Ammon's horn (tissue), 1 donor: ENCODE data around the gene NFKBIL1.
A peak's percentile ranks its signal among the peaks of the same experiment; 100 is the strongest.
"Not testable (repeated sequence)": the region's sequence is repeated elsewhere in the genome, so short reads cannot be mapped to it uniquely, and the experiment has no call there.

Experiments used
- DNase-seq: peaks from one replicate; pipeline ENCODE4 v3.0.0-alpha.2; 2016; ENCODE audit warnings: low spot score

Gene NFKBIL1

DNA sequence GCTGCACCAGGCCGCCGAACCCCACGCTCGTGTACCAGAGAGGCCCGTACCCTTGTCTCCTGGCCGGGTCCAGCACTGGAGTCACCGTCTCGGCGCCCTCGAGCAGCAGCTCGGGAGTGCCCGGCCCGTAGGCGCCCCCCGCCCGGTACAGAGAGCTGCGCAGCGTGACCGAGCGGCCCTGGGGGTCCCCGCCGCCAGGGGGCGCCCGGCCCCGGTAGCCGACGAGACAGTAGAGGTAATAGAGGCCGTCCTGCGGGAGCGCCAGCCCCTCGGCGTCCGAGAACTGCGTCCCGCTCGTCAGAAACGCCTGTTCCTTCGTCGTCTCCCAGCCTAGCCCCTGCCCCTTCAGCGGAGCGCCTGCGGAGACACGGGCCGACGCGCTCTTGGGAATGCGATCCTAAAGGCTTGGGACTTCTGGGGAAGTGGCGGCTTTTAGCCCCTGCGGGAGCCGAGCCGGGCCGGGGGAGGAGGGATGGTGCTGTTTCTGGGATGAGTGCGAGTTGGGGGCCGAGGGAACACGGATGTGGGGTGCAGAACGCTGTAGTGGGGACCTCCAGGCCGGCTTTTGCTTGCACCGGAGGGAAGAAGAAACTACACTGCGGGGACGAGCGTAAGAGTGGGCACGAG, 33.5 kb downstream of the NFKBIL1 start:
- peak; percentile 83 for DNase-seq

DNA sequence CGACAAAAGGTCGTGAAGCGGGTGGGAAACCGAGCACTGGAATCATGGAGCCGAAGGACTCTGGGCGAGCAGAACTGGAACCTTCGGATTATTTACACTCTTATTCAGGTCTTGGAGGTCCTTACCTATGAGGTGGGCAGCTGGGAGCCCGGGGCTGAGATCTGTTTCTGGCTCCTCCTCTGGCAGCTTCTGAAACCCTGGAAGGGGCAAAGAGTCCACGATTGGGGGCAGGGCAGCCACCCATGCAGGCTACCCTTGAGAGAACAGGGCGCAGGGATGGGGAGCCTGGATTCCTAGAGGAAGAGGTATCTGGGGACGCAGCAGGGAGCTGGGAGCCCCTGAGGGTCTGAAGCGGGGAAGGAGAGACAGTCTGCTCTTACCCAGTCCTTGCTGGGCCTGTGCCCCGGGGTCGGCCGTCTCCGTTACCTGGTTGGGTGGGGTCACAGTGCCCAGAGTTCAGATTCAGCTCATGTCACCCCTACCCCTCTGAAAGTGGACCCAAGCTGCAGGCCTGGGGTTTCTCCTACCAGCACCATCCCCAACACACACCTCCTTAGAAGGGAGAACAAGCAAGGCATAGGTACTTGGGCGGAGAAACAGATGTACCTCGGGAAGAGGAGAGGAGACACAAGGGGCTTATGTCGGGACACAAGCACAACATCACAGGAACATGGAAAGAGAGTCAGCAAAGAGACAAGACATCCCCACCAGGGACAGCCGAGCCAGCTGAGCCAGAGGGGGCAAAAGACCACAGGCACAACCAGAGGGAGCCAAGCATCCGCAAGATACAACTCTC, 34.2 kb downstream of the NFKBIL1 start:
- DNase-seq: no peak

DNA sequence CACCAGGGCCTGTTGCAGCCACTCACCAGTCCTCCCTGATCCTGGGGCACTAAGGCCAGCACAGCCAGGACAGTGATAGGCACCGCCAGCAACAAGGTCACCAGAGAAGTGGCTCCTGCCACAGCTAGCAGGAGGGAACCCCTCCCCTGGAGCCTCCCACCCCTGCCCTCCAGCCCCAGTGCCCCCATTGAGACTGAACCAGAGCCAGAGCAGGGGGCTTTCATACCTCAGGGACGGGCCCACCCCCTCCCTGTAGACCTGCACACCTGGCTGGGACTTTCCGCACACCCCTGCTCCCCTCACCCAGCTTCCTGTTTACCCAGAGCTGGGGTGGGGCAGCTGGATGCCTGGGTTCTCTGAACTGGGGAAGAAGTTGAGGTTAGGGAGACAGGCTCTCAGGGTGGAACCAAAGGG, 34.8 kb downstream of the NFKBIL1 start, which contains the start of gene LTB:
Gene LTB (minus strand): TSS at position 195 of the 414 bp plus-strand sequence. CDS start 7 bp downstream, at position 188.
- no peak for DNase-seq

DNA sequence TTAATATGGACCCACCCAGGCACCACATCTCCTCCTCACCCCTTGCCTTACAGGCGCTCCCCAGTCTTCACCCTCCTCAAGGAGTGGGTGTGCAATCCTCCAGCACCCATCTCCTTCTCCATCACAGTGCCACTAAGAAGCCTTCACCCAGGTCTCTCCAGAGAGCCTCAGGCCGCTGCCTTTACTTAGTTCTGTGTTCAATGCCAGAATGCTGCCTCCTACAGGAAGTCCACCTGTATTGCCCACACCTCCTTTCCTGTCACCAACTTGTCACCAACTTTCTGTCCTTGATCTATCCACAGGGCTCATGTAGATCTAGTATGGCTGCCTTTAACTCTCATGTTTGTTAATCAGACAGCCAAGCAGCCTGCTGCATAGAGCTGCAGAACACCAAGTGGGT, 38.1 kb downstream of the NFKBIL1 start:
- DNase-seq: no peak

DNA sequence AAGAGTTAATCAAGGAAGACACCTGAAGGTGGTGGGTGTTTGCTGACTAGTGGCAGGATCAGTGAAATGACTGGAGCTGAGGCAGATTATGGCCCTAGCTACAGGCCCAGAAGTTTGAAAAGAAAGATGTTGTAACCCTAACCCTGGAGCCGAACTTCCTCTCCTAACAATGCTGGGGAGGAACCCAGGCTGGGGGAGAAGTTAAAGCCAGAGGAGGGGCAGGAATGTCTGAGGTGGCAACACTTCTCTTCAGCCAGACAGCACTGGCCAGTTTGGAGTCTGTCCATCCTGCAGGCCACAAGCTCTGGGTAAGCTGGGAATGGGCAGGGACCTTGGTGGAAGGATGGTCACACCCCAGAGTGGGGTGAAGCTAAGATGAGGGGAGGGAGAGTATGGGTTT, 38.6 kb downstream of the NFKBIL1 start, which contains the start of gene LST1:
Gene LST1 (plus strand): TSS at position 270 of the 400 bp plus-strand sequence. CDS start 1,023 bp downstream, outside the sequence.
- DNase-seq: peak; percentile 52

DNA sequence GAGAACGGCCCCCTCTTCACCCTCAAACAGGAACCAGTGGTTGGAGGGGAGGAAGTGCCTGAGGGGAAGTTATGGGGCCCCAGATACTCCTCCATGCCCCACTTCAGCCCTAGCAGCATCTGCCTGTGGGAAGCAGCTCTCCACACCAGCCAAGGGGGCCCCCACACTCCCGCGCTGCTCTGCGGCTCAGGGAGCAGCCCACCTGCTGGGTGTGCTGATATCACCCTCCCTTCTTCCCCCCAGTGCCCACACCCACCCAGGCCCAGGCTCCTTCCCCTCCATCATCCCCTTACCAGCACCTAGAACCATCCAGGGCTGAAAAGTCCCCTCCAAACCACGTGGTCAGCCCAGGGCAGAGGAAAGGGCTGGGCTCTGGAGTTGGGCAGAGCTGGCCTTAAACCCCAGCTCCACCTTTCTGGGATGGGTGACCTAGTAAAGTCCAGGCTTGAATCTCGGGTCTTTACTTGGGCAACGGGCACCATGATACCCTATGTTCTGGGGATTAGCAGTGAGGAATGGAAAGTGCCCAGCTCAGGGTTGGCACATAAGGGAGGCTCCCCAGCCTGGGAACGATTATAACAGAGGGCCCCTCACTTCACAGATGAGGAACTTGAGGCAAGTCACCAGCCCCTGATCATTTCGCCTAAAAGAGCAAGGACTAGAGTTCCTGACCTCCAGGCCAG, 39.3 kb downstream of the NFKBIL1 start:
- DNase-seq: peak; percentile 43

DNA sequence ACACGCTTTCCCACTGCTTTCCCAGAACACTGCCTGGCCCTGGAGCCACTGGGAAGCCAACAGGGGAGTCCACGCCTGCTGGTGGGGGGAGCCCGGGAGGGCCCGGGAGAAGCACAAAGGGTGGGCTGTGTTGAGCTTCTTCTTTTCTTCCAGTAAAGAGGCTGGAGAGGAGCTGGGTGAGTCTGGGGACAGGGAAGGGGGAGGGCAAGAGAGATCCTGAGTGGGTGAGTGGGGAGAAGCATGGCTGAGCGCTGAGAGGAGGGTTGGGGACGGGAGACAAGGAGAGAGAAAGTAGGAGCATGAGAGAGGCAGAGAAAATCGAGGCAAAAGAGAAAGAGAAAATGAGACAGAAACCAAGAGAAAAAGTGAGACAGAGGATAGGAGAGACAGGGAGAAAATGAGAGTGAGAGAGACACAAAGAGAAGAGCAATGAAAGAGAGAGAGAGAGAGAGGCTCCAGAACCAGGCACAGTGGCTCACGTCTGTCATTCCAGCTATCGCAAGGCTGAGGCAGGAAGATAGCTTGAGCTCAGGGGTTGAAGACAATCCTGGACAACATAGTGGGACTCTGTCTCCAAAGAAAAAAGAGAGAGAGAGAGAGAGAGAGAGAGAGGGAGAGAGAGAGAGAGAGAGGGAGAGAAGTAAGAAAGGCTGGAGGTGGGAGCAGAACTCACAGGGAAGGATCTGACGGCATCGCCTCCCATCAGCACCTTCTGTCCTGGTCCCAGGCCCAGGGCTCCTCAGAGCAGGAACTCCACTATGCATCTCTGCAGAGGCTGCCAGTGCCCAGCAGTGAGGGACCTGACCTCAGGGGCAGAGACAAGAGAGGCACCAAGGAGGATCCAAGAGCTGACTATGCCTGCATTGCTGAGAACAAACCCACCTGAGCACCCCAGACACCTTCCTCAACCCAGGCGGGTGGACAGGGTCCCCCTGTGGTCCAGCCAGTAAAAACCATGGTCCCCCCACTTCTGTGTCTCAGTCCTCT, 40.7 kb downstream of the NFKBIL1 start:
- DNase-seq: no peak

DNA sequence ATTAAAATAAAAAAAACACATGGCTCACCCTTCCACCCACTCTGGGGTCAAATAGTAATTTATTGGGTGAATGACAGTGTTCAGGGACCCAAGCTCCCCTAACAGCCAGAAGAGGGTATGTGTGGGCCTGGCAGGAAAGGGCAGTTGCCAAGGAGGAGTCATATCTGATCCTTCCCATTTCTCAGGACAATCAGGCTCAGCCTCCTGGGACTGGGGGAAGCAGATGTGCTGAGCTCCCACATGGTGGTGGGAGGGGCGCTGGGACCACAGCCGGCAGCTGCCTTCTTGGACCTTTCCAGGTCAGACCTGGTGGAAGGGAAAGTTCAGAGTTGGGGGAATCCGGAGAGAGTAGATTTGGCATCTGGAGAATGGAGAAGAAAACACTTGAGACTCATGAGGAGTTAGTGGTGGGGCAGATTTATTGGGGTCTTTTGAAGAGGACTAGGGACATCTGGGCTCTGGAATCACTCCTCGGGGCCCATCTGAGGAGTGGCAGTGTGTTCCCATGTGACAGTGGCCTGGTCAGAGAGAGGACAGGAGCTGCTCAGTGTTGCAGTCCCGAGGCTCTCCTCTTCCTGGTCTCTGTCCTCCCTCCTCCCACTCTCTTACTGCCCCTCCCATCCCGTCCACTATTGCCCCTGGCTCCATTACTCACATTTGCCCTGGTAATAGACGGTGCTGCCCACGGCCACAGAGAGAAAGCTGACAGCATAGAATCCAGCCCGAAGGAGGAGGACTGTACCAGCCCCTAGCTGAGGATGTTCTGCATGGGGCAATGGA, 41.7 kb downstream of the NFKBIL1 start:
- DNase-seq: no peak

DNA sequence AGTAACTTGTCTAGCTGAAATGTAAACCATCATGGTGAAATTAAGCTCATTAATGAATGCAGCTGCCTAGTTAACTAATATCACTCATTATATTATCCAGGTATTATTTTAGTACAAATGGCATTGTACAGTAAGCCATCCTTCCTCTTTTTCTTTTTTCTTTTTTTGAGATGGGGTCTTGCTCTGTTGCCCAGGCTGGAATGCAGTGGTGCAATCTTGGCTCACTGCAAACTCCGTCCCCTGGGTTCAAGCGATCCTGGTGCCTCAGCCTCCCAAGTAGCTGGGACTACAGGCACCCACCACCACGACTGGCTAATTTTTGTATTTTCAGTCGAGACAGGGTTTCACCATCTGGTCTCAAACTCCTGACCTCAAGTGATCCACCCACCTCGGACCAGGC, 43.3 kb downstream of the NFKBIL1 start:
- DNase-seq: not testable (repeated sequence)

DNA sequence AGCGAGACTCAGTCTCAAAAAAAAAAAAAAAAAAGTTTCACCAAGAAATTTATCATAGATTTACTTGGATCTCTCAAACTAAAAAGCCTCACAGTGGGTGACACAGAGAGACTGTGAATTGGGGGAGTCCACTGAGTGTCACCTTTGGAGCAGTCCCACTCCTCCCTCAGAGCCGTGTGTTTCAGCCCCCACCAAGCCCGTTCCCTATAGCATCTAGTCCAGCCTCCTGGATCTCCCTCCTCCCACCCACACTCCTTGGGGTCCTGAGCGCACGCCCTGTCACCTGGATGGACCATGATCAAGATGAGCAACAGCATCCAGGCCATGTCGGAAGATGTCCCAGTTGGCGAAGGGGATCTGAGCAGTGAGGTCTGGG, 45.0 kb downstream of the NFKBIL1 start:
- DNase-seq: no peak

DNA sequence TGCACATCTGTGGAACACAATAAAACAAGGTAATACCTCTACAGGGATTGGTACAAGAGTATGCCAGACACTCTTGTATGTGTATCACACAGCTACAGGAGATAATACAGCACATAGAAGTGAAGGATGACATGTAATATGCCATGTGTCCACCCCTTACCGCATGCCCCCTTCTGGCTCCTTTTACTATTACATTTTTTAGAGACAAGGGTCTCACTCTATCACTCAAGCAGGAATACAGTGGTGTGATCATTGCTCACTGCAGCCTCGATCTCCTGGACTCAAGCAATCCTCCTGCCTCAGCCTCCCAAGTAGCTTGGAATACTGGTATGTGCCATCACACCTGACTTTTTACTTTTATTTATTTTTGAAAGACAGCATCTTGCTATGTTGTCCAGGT, 49.6 kb downstream of the NFKBIL1 start:
- DNase-seq: no peak

DNA sequence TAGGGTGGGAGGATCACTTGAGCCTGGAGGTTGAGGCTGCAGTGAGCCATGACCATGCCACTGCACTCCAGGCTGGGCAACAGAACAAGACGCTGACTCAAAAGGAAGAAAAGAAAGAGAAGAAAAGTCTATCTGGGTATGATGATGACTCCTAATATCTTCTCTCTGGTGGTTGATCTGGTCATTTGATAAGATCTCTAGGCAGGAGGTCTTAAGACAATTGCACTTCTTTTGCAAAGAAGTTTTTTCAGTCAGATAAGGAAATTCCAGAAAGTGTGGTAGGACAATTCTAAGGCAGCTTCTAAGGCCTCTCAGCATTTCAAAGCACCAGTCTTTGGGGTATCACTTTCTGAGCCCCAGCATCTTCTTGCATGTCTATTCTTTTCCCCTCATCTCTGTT, 59.9 kb downstream of the NFKBIL1 start:
- DNase-seq: no peak
